GM18526 (cell line): ENCODE data around the gene GARIN5B.

Experiments
- POLR2A ChIP-seq: IDR thresholded peaks from 3 replicates; pipeline ENCODE4 v1.6.1; 2011; ENCODE audit not compliant: insufficient read length; ENCODE audit errors: extremely low read depth

The GARIN5B gene

DNA sequence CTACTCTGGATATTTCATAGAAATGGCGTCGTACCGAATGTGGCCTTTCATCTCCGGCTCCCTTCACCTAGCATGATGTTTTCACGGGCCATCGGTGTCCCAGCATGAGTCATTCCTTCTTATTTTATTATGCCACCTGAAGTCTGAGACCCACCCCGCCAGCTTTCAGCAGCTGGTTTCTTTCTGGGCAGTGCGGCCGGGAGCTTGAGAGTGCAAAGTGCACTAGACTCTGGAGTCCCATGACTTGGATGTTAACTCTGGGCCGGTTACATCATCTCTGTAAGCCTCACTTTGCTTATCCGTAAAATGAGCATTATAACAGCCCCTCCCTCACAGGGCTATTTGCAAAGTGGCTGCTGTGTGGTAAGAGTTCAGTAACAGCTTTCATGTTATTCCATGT lies 29.2 kb downstream of the GARIN5B start:
- TF ChIP-seq POLR2A: no peak

DNA sequence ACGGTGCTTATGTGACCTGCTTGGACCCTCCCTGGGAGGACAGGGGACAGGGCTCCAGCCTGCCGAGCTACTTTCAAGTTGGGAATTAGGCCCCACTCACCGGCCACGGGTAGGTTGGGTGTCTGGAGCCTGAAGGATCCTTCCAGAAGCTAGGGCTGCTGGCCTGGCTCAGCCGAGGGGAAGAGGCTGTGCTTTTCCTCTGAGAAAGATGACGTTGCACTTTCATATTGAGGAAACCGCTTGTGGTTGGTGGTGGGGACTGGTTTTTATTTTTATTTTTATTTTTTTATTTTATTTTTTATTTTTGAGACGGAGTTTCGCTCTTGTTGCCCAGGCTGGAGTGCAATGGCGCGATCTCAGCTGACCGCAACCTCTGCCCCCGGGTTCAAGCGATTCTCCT lies 37.9 kb downstream of the GARIN5B start, which contains the start of gene TMEM150B:
TMEM150B (minus strand) TSS at position 170 of the 400 bp plus-strand sequence. CDS start 4,305 bp downstream, outside the sequence.
- TF ChIP-seq POLR2A: no peak

DNA sequence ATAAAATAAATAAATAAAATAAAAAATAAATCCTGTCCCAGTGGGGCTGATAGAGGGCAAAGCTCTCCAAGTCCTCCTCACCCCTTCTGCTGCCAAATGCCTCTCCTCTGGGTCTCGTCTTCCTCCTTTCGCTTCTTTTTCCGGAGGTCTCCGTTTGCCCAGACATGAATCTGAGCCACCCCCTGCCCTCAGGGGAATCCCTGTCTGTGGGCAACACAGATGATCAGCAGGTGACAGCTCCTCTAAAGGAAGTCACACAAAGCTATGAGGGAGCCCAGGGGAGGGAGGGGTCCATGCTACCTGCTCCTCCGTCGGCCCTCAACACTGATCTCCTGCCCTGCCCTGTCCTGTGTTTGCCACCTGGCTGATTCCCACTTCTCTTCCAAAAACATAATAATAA lies 38.4 kb downstream of the GARIN5B start:
- no peak for TF ChIP-seq POLR2A

DNA sequence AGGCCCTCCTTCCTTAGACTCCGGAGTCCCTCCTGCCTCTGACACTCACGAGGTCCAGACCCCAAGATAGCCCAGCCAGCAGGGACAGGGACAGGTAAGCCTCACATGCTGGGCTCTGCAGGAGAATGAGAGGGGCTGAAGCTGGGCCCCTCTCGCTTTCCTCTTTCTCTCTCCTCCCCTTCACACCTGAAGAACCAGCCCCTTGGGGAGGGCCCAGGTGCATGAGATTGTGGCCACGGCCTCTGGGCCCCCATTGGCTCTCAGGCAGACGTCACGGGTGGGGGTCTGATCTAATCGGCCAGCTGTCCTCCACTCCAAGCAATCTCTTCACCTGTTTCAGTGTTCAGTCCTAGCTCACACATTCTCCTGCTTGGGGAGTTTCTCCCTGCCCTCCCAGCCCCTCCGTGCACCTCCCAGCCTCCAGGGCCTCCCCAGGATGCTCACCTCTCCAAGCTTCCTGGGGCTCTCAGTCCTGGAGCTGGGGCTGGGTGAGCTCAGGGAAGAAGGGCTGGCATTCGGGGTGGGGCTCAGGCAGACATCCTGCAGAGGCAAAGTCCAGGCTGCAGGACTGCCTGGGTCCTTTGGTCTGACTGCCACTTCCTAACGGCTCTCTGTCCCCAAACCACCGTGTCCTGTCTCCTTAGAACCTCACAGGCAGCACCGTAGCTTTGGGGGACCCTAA lies 40.7 kb downstream of the GARIN5B start:
- TF ChIP-seq POLR2A: no peak

DNA sequence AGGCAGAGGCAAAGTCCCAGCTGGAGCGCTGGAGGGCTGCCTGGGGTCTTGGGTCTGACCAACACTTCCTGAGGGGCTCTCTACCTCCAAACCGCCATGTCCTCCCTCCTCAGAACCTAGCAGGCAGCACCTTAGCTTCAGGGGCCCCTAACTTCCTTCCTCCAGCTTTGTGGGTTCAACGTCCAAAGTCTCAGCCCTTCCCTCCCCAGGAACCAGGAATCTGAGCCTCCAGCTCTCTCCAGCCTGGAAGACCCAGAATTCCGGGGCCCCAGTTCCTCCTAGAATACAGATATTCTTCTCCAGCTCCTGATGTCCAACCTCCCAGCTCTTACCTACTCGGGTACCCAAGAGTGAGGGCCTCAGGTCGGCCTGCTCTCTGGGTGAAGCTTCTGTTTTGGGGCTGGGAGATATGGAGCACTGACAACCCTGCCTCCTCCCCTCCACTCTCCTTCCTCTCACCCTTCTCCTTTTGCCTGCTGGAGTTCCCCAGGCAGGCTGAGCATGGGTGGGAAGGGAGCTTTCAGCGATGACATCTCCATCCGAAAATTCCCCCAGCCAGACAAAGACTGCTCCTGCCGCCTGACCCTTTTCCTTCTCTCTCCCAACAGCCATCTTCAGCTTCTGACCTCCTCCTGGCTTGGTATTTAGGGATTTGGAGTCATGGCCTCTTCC lies 41.5 kb downstream of the GARIN5B start:
- TF ChIP-seq POLR2A: no peak

DNA sequence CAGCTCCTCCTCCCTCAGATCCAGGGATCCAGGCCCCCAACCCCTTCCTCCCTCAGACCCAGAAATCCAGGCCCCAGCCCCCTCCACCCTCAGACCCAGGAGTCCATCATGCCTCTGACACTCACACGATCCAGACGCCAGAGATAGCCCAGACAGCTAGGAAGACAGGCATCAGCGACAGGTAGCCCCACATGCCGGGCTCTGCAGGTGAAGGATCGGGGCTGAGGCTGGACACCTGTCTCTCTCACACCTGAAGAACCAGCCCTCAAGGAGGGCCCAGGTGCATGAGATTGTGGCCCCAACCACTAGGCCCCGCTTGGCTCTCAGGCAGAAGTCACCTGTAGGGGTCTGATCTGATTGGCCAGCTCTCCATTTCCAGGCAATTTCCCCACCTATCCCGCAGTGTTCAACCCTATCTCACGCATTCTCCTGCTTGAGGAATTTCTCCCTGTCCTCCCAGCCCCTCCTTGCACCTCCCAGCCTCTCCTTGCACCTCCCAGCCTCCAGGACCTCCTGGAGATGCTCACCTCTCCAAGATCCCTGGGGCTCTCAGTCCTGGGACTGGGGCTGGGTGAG lies 42.1 kb downstream of the GARIN5B start:
- no peak for TF ChIP-seq POLR2A

DNA sequence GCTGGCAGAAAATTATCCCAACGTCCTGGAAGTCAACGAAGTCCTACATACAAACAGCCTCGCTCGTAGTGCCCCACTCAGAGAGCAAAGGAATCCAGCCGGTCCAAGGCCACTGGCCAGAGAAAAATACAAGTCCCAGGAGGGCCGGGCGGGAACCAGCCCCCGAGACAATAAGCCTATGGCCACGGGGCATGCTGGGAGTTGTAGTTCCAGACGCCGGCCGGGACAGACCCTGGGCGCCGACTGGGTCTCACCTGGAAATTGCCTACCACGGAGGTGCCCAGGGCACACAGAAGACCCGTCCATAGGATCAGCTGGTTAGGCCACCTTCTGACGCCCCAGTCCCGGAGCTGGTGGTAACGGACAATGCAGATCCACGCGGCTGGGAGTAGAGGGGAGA lies 43.3 kb downstream of the GARIN5B start:
- no peak for TF ChIP-seq POLR2A

DNA sequence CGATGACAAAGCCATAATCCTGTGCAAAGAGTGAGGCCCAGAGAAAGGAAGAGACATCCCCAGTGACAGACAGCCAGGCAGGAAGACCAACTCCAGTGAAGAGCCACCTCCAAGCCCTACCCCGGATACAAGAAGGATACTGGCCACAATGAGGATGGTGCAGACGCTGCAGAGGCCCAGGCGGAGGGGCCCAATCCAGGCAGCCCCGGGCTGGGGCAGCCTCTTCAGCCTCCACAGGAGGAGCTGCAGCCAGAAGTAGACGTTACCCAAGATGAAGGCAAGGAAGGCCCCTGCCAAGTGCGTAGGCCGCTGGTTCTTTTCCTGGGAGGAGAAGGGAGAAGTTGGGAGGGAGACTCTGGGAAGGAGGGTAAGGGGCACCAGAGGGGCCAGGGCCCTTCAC lies 46.4 kb downstream of the GARIN5B start:
- TF ChIP-seq POLR2A: no peak

DNA sequence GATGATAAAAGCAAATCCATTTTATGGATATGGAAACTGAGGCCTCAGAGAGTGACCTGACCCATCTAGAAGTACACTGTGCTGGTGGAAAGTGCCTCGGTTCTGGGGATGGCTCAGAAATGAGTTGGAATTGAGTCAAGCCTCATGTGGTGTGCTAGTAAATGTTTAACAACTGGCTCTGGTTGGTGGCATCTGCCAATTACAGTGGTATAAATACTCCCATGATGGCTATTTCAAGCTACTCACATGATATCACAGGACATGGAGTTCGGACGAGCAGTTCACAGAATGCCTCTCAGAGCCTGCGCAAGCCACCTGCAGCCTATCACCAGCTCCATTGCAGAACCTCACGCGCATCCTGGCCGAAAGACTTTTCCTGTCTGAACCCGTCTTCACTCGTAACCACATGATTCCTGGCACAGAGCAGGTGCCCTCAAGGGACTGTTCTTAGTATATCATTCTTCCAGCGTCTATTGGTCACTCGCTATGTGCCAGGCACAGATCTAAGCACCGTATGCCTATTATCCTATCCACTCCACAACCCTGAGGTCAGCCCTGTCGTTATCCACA lies 47.0 kb downstream of the GARIN5B start:
- TF ChIP-seq POLR2A: no peak

DNA sequence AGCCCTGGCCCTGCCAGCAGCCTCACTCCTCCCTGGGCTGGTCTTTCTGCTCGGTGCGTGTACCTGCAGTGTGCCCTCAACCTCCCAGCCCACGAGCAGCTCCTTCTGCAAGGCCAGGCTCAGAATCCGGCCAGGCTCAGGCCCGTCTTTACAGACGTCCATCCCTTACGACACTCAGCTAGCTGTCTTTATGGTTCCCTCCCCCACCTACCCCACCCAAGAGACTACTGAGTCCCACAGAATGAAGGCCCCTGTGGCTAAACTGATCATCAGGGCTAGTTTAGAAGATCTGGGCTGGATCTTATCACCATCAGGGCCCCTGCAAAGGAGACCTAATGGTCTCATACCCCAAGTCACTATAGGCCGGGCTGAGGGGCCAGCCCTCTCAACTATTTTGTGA lies 48.7 kb downstream of the GARIN5B start:
- TF ChIP-seq POLR2A: no peak

DNA sequence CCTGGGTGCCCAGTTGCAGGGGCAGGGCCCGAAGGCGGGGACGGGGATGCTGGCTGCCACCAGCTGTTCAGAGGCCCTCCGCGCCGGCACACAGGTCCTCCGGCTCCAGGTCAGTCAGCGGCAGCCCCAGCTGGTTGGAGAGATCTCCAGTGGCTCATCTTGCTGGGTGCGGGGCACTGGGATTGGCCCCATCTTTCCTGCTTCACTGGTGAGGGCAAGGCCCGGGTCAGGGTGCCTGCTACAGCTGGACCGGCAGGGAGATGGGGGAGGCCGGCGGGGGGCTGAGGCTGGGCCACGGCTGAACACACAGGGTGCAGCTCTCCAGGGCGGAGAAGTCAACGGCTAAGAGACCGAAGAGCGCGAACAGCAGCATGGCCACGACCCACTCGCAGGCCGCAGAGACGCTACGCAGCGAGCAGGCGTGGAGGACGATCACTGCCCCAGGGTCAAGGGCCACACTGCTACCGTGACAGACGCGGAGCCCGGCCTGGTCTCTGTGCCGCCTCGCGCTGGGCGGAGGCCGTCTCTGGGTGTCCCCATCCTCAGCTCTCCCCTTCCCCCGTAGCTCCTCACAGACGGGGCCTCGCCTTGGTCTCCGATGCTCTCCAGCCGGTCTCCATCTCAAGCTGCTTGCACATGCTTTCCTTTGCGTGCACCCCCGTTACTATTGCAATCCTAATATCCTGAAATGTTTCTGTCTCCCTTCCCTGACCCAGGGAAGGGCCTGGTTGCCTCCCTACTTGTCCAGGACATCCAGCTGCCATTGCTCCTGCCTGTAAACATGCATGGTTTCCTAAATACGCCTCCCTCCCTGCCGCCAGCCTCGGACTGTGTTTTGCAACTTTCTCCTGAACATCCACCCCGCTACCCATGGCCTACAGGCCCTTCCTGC lies 50.2 kb downstream of the GARIN5B start:
- no peak for TF ChIP-seq POLR2A

DNA sequence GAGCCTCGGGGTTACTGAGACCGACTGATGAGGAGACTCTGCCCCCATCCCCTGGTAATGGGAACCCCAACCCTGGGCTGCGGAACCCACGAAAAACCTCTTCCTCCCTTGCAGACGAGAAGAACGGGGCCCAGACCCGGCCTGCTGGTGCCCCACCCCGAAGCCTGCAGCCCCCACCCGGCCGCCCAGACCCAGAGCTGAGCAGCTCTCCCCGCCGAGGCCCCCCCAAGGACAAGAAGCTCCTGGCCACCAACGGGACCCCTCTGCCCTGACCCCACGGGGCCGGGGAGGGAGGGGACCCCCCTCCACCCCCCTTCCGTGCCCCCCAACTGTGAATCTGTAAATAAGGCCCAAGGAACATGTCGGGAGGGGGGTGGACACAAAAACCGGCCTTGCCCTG lies 51.3 kb downstream of the GARIN5B start:
- TF ChIP-seq POLR2A: no peak

DNA sequence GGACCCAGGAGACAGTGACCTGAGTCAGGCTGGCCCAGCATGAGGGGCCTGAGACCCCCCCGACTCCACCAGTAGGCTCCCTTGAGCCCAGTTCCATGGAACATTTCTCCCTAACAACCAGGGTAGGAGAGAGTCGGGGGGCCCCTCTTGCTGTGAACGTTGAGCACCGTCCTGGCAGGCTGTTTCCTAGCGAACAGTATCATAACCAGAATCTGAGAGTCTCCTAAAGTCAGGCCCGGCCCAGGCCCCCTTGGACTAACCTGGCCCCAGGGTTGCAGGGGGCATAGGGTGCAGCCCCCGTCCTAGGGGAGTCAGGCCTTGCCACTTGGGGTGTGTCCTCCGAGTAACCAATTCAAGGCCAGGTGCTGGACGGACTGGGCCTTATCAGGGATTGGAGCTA lies 51.7 kb downstream of the GARIN5B start:
- TF ChIP-seq POLR2A: no peak

DNA sequence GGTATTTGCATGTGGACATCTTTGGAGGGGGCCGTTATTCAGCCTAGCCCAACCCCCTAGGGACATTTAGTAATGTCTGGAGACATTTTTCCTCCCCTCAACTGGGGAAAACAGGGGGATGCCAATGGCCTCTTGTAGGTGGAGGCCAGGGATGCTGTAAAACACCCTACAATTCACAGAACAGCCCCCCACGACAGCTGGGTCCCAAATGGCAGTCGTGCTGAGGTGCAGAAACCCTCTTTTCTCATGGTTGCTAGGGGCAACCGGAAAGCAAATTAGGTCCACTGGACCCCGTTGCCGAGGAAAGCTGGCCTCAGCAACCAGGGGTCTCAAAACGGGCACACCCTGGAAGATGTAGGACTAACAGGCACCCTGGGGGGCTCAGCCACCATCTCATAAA lies 52.6 kb downstream of the GARIN5B start:
- no peak for TF ChIP-seq POLR2A

DNA sequence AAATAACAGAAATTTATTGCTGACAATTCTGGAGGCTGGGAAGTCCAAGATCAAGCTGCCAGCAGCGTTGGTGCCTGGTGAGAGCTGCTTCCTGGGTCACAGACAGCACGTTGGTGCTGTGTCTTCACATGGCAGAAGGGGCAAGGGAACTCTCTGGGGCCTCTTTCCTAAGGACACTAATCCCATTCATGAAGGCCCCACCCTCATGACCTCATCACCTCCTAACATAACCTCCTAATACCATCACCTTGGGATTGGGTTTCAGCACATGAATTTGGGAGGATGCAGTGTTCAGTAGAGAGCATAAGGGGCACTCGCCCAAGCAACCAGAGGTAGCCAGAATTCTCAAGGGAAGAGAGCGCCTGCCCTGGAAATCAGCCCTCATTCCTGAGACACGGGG lies 53.6 kb downstream of the GARIN5B start:
- TF ChIP-seq POLR2A: no peak

DNA sequence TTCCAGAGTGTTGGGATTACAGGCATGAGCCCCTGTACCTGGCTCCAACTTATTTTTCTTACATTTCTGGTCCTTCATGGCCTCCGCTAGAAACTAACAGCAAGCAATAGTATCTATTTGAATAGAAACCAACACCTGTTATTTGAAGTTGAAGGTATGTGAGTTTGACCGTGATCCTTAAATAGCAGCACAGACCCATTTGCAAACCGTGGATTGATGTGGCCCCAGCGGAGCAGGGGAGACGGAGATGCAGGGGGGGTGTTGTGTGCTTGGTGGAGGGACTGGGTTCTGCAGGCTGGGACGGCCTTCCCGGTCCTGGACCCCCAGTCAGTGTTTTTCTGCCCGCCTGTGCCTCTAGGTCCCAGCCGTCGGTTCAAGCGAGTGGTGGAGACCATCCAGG lies 54.8 kb downstream of the GARIN5B start:
- TF ChIP-seq POLR2A: no peak

DNA sequence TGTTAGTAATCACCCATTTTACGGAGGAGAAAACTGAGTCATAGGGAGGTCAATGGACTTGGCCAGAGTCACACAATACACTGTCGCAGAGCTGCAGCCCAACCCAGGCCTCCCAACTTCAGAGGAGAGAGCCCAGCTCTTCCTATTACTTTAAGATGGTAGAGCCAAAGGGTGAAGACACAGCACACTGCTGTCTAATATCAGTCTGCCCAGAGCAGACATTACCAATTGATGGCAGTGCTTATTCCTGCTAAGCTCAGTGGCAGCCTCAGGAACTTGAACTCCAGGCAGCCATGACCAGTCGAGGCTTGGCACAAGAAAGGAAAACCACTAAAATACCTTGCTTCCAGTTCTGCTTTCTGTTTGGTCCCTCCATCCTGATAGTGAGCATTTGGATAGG lies 56.3 kb downstream of the GARIN5B start:
- TF ChIP-seq POLR2A: no peak
